Parathyroid adenoma (tissue), 2 donors: ENCODE measurements around the gene USP31.

Experiments
- H2AFZ ChIP-seq: fragments of 300-600 bp; sonication (generic); one replicate; pipeline ENCODE4 v1.7.0; 2017; ENCODE audit warnings: antibody characterized with exemption, mild to moderate bottlenecking
- H3K27ac ChIP-seq: fragments of 300-600 bp; sonication (generic); one replicate; pipeline ENCODE4 v1.7.0; 2017
- H3K27me3 ChIP-seq: fragments of 300-600 bp; sonication (generic); one replicate; pipeline ENCODE4 v1.7.0; 2017; ENCODE audit warnings: low read length; ENCODE audit not compliant: control insufficient read depth, insufficient read depth
- H3K36me3 ChIP-seq: fragments of 300-600 bp; sonication (generic); one replicate; pipeline ENCODE4 v1.7.0; 2017; ENCODE audit warnings: low read length; ENCODE audit not compliant: control insufficient read depth, insufficient read depth
- H3K4me1 ChIP-seq: fragments of 300-600 bp; sonication (generic); one replicate; pipeline ENCODE4 v1.7.0; 2017; ENCODE audit warnings: control low read depth
- H3K4me2 ChIP-seq: fragments of 300-600 bp; sonication (generic); one replicate; pipeline ENCODE4 v1.7.0; 2017; ENCODE audit warnings: low read length
- H3K4me3 ChIP-seq: fragments of 300-600 bp; sonication (generic); one replicate; pipeline ENCODE4 v1.7.0; 2017; ENCODE audit warnings: low read depth, low read length
- H3K79me2 ChIP-seq: fragments of 300-600 bp; sonication (generic); one replicate; pipeline ENCODE4 v1.7.0; 2017; ENCODE audit warnings: control low read depth
- H3K9ac ChIP-seq: fragments of 300-600 bp; sonication (generic); one replicate; pipeline ENCODE4 v1.7.0; 2017; ENCODE audit warnings: mild to moderate bottlenecking
- H3K9me3 ChIP-seq: fragments of 300-600 bp; sonication (generic); one replicate; pipeline ENCODE4 v1.7.0; 2017; ENCODE audit warnings: low read length; ENCODE audit not compliant: control insufficient read depth
- CTCF ChIP-seq: fragments of 300-600 bp; sonication (generic); IDR thresholded peaks from one replicate; pipeline ENCODE4 v1.7.0; 2017; ENCODE audit warnings: antibody characterized with exemption, mild to moderate bottlenecking
- donor health status: primary hyperparathyroidism.

Gene USP31

GRCh38 chr16:23031508-23032098, 117.6 kb downstream of the USP31 start:
- Histone ChIP-seq H3K79me2 (no peaks in the 10 kb centered on the region), H3K4me1 (no peaks in the 10 kb centered on the region), H3K4me2 (no peak overlapping the region), H3K27me3 (no peaks in the 10 kb centered on the region), H3K9me3 (no peaks in the 10 kb centered on the region), H2AFZ (no peak overlapping the region), H3K9ac (no peak overlapping the region), H3K27ac (no peak overlapping the region), H3K36me3 (no peaks in the 10 kb centered on the region), H3K4me3 (no peak overlapping the region)
- TF ChIP-seq CTCF = no peak

GRCh38 chr16:23029733-23030420, 119.4 kb downstream of the USP31 start:
- TF ChIP-seq CTCF = no peak
- Histone ChIP-seq H3K79me2 (no peaks in the 10 kb centered on the region), H3K27ac (no peak overlapping the region), H3K36me3 (no peaks in the 10 kb centered on the region), H3K4me1 (no peaks in the 10 kb centered on the region), H3K9me3 (no peaks in the 10 kb centered on the region), H3K4me2 (no peak overlapping the region), H2AFZ (no peak overlapping the region), H3K9ac (no peak overlapping the region), H3K27me3 (no peaks in the 10 kb centered on the region), H3K4me3 (no peak overlapping the region)

GRCh38 chr16:23027386-23027785, 121.9 kb downstream of the USP31 start:
- H3K4me2 ChIP-seq = no peak overlapping the region

GRCh38 chr16:23026784-23027362, 122.4 kb downstream of the USP31 start:
- TF ChIP-seq CTCF = no peak
- Histone ChIP-seq H2AFZ (no peak overlapping the region), H3K9ac (no peak overlapping the region)

More at GRCh38 chr16:23027386-23027785, 121.9 kb downstream of the USP31 start:
- Histone ChIP-seq H2AFZ (no peak overlapping the region), H3K9me3 (no peaks in the 10 kb centered on the region), H3K79me2 (no peaks in the 10 kb centered on the region), H3K4me1 (no peaks in the 10 kb centered on the region), H3K36me3 (no peaks in the 10 kb centered on the region), H3K27ac (no peak overlapping the region), H3K9ac (no peak overlapping the region), H3K27me3 (no peaks in the 10 kb centered on the region), H3K4me3 (no peak overlapping the region)
- no peak for TF ChIP-seq CTCF

More at GRCh38 chr16:23026784-23027362, 122.4 kb downstream of the USP31 start:
- H3K36me3 ChIP-seq = no peaks in the 10 kb centered on the region
- no peaks in the 10 kb centered on the region for H3K9me3 ChIP-seq
- no peaks in the 10 kb centered on the region for H3K27me3 ChIP-seq
- H3K27ac ChIP-seq = no peak overlapping the region
- no peaks in the 10 kb centered on the region for H3K4me1 ChIP-seq
- H3K4me2 ChIP-seq = no peak overlapping the region
- H3K4me3 ChIP-seq = no peak overlapping the region
- H3K79me2 ChIP-seq = no peaks in the 10 kb centered on the region
